Measurements from ENCODE around the gene TSKU.

GRCh38 chr11:76834151-76834550, 51.0 kb downstream of the TSKU start:
- peak in 1 of 3 donors; percentile 16 for TF ChIP-seq POLR2AphosphoS5 (IDR thresholded peaks at IDR 0.05)
- TF ChIP-seq POLR2A (IDR thresholded peaks at IDR 0.05): no peak
- TF ChIP-seq CTCF (IDR thresholded peaks at IDR 0.05): no peak

All from transverse colon (tissue), 4 donors.